Measurements from ENCODE around the gene SUPT4H1. TPM values are rescaled to one million over a fixed set of nuclear protein-coding genes. Genes with fewer than 3 reads are reported as not detected.

Gene SUPT4H1
- total and polyA plus RNA-seq, 9 of the 15 experiments (the other 6 are each of a cell fraction or from before 2014, with no cell fraction given), result 62.1 to 320 (median 117) TPM

DNA sequence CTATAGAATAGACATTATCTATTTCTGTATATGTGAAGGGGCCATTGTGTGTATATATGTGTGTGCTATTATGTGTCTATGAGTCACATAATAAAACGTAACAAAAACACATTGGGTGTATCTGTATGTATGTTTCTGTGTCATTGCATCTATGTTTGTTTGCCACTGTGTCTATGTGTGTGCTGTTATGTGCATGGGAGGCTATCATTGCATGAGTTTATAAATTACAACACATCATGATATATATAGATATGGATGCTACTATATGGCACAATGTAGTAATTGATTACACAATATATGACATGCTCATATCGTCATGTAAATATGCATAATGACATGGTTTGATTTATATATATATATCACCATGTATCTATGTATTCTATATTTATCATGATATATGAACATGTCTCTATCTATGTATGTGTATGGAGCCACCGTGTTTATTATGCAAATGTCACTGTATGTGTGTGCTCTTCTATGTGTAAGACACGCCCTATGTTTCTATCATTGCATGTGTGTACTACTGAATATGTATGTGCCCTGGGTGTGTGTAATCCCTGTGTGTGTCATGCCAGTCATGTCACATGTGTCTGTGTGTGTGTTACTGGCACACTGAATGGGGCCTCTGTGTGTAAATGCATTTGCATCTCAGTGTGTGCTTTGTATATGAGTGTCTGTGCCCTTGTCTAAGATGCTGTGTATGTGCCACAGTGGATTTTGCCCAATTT lies 22.0 kb downstream of the SUPT4H1 start (continued):
- TF ChIP-seq, protein P1, sequence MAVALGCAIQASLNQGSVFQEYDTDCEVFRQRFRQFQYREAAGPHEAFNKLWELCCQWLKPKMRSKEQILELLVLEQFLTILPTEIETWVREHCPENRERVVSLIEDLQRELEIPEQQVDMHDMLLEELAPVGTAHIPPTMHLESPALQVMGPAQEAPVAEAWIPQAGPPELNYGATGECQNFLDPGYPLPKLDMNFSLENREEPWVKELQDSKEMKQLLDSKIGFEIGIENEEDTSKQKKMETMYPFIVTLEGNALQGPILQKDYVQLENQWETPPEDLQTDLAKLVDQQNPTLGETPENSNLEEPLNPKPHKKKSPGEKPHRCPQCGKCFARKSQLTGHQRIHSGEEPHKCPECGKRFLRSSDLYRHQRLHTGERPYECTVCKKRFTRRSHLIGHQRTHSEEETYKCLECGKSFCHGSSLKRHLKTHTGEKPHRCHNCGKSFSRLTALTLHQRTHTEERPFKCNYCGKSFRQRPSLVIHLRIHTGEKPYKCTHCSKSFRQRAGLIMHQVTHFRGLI (CRISPR knock-in tag; IDR thresholded peaks at IDR 0.05), result no peak
- TF ChIP-seq, protein P2, sequence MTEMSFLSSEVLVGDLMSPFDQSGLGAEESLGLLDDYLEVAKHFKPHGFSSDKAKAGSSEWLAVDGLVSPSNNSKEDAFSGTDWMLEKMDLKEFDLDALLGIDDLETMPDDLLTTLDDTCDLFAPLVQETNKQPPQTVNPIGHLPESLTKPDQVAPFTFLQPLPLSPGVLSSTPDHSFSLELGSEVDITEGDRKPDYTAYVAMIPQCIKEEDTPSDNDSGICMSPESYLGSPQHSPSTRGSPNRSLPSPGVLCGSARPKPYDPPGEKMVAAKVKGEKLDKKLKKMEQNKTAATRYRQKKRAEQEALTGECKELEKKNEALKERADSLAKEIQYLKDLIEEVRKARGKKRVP (CRISPR knock-in tag; IDR thresholded peaks at IDR 0.05), result peak; percentile 16; the same call in 1 of the 2 replicates
- TF ChIP-seq HDAC1 (IDR thresholded peaks at IDR 0.05) (0 out of 4 replicates have a peak, but pooled peaks of 1 of the 2 experiments have one; percentile 12), ZZZ3 (IDR thresholded peaks at IDR 0.05) (no peak), CREBBP (IDR thresholded peaks at IDR 0.05; ENCODE audit: low read depth, low read length) (no peak), ZKSCAN1 (IDR thresholded peaks at IDR 0.05; ENCODE audit: low read depth, low read length) (0 out of 2 replicates have a peak, but pooled peaks have one; percentile 13), EP400 (IDR thresholded peaks at IDR 0.05) (peak; percentile 10; the same call in 1 of the 2 replicates), FUS (optimal IDR thresholded peaks at IDR 0.05; ENCODE audit: low read depth, low read length) (peak; percentile 58), CBX1 (IDR thresholded peaks at IDR 0.05; ENCODE audit: low read depth) (peak; percentile 22; the same call in 1 of the 2 replicates), GATAD2A (IDR thresholded peaks at IDR 0.05) (no peak), POLR2A (conservative IDR thresholded peaks at IDR 0.05) (peak; percentile 98), FOXP1 (CRISPR knock-in tag; IDR thresholded peaks at IDR 0.05) (0 out of 2 replicates have a peak, but pooled peaks have one; percentile 9)
- TF ChIP-seq, protein P3, sequence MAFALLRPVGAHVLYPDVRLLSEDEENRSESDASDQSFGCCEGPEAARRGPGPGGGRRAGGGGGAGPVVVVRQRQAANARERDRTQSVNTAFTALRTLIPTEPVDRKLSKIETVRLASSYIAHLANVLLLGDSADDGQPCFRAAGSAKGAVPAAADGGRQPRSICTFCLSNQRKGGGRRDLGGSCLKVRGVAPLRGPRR (CRISPR knock-in tag; IDR thresholded peaks at IDR 0.05), result no peak
- TF ChIP-seq, protein P4, sequence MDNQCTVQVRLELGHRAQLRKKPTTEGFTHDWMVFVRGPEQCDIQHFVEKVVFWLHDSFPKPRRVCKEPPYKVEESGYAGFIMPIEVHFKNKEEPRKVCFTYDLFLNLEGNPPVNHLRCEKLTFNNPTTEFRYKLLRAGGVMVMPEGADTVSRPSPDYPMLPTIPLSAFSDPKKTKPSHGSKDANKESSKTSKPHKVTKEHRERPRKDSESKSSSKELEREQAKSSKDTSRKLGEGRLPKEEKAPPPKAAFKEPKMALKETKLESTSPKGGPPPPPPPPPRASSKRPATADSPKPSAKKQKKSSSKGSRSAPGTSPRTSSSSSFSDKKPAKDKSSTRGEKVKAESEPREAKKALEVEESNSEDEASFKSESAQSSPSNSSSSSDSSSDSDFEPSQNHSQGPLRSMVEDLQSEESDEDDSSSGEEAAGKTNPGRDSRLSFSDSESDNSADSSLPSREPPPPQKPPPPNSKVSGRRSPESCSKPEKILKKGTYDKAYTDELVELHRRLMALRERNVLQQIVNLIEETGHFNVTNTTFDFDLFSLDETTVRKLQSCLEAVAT (IDR thresholded peaks at IDR 0.05), result peak in 1 of 2 experiments; percentile 92; a peak in 2 of 4 replicates
- TF ChIP-seq, protein P5, sequence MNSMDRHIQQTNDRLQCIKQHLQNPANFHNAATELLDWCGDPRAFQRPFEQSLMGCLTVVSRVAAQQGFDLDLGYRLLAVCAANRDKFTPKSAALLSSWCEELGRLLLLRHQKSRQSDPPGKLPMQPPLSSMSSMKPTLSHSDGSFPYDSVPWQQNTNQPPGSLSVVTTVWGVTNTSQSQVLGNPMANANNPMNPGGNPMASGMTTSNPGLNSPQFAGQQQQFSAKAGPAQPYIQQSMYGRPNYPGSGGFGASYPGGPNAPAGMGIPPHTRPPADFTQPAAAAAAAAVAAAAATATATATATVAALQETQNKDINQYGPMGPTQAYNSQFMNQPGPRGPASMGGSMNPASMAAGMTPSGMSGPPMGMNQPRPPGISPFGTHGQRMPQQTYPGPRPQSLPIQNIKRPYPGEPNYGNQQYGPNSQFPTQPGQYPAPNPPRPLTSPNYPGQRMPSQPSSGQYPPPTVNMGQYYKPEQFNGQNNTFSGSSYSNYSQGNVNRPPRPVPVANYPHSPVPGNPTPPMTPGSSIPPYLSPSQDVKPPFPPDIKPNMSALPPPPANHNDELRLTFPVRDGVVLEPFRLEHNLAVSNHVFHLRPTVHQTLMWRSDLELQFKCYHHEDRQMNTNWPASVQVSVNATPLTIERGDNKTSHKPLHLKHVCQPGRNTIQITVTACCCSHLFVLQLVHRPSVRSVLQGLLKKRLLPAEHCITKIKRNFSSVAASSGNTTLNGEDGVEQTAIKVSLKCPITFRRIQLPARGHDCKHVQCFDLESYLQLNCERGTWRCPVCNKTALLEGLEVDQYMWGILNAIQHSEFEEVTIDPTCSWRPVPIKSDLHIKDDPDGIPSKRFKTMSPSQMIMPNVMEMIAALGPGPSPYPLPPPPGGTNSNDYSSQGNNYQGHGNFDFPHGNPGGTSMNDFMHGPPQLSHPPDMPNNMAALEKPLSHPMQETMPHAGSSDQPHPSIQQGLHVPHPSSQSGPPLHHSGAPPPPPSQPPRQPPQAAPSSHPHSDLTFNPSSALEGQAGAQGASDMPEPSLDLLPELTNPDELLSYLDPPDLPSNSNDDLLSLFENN (IDR thresholded peaks at IDR 0.05; ENCODE audit: low read depth in 2 of 2, low read length in 2 of 2), result 0 out of 4 replicates have a peak, but pooled peaks of 1 of the 2 experiments have one; percentile 4
- TF ChIP-seq, protein P6, sequence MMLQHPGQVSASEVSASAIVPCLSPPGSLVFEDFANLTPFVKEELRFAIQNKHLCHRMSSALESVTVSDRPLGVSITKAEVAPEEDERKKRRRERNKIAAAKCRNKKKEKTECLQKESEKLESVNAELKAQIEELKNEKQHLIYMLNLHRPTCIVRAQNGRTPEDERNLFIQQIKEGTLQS (IDR thresholded peaks at IDR 0.05), result peak; percentile 55; the same call in 1 of the 2 replicates
- TF ChIP-seq, protein P6 (CRISPR knock-in tag; conservative IDR thresholded peaks at IDR 0.05), result no peak; the same call in 1 of the 2 replicates
- TF ChIP-seq, protein P7, sequence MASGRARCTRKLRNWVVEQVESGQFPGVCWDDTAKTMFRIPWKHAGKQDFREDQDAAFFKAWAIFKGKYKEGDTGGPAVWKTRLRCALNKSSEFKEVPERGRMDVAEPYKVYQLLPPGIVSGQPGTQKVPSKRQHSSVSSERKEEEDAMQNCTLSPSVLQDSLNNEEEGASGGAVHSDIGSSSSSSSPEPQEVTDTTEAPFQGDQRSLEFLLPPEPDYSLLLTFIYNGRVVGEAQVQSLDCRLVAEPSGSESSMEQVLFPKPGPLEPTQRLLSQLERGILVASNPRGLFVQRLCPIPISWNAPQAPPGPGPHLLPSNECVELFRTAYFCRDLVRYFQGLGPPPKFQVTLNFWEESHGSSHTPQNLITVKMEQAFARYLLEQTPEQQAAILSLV (tag; IDR thresholded peaks at IDR 0.05), result peak; percentile 77
